HG02678 (cell line): ENCODE data around the gene SORL1.
"Not testable (repeated sequence)": the region's sequence is repeated elsewhere in the genome, so short reads cannot be mapped to it uniquely, and the experiment has no call there.

Experiments
- ATAC-seq: cut with Tn5 transposase; IDR thresholded peaks from one replicate; pipeline ENCODE4 v1.9.1; 2021; ENCODE audit warnings: mild to moderate bottlenecking, moderate library complexity; ENCODE audit not compliant: unreplicated experiment

The SORL1 gene

GRCh38 chr11:121615501-121615900 is 163.4 kb downstream of the SORL1 start:
- ATAC-seq, result no peak

- ATAC-seq, result no peak
Observed at GRCh38 chr11:121618516-121618915, 166.4 kb downstream of the SORL1 start.

- no peak for ATAC-seq
Observed at GRCh38 chr11:121625777-121626506, 173.8 kb downstream of the SORL1 start.

GRCh38 chr11:121626507-121626875 is 174.4 kb downstream of the SORL1 start:
- no peak for ATAC-seq

- ATAC-seq, result no peak
Observed at GRCh38 chr11:121626980-121627379, 174.9 kb downstream of the SORL1 start.

- ATAC-seq, result no peak
Observed at GRCh38 chr11:121630041-121630440, 177.9 kb downstream of the SORL1 start.

GRCh38 chr11:121631456-121631855 is 179.3 kb downstream of the SORL1 start:
- no peak for ATAC-seq

- no peak for ATAC-seq
Observed at GRCh38 chr11:121634273-121634672, 182.2 kb downstream of the SORL1 start.

GRCh38 chr11:121634889-121635288 is 182.8 kb downstream of the SORL1 start:
- no peak for ATAC-seq

GRCh38 chr11:121636081-121636799 is 184.1 kb downstream of the SORL1 start:
- no peak for ATAC-seq

- ATAC-seq, result no peak
Observed at GRCh38 chr11:121636800-121637176, 184.7 kb downstream of the SORL1 start.

GRCh38 chr11:121637587-121637986 is 185.5 kb downstream of the SORL1 start:
- not testable (repeated sequence) for ATAC-seq

GRCh38 chr11:121643479-121644186 is 191.5 kb downstream of the SORL1 start:
- no peak for ATAC-seq

- ATAC-seq, result no peak
Observed at GRCh38 chr11:121644187-121644512, 192.0 kb downstream of the SORL1 start.

- ATAC-seq, result no peak
Observed at GRCh38 chr11:121645001-121645400, 192.9 kb downstream of the SORL1 start.

- ATAC-seq, result no peak
Observed at GRCh38 chr11:121645596-121645995, 193.5 kb downstream of the SORL1 start.

- no peak for ATAC-seq
Observed at GRCh38 chr11:121648306-121648705, 196.2 kb downstream of the SORL1 start.

GRCh38 chr11:121649798-121650197 is 197.7 kb downstream of the SORL1 start:
- no peak for ATAC-seq

- no peak for ATAC-seq
Observed at GRCh38 chr11:121650351-121651256, 198.5 kb downstream of the SORL1 start.

- ATAC-seq, result no peak
Observed at GRCh38 chr11:121651257-121651605, 199.1 kb downstream of the SORL1 start.

- ATAC-seq, result no peak
Observed at GRCh38 chr11:121652971-121653370, 200.9 kb downstream of the SORL1 start.
